Stomach (tissue), 9 donors: Measurements from ENCODE around the gene ZFP91. TPM values are rescaled to one million over a fixed set of nuclear protein-coding genes. Genes with fewer than 3 reads are reported as not detected.

Experiments
- DNase-seq, 2 donors: peaks; one replicate each; pipeline versions ENCODE4 v3.0.0 to v3.0.0-alpha.2; 2013 to 2019
- H3K27ac ChIP-seq, 5 donors: fragments of 200-600 bp in 4 of 5; sonication (generic) in 4 of 5; one replicate each; pipeline ENCODE4 v1.5.1; 2013 to 2019; ENCODE audit warnings: mild to moderate bottlenecking in 1 of 5, moderate library complexity in 1 of 5
- H3K27me3 ChIP-seq, 3 donors: fragments of 200-600 bp; sonication (generic); one replicate each; pipeline ENCODE4 v1.5.1; 2017 to 2019; ENCODE audit warnings: mixed run types in 1 of 3
- H3K36me3 ChIP-seq, 4 donors: fragments of 200-600 bp; sonication (generic); 1 replicate in 3 of 4; 2 replicates in 1 of 4; pipeline ENCODE4 v1.5.1; 2016 to 2019
- H3K4me1 ChIP-seq, 4 donors: fragments of 200-600 bp; sonication (generic); one replicate each; pipeline ENCODE4 v1.5.1; 2016 to 2019
- H3K4me3 ChIP-seq, 4 donors: fragments of 200-600 bp; sonication (generic) in 3 of 4; one replicate each; pipeline ENCODE4 v1.5.1; 2016 to 2019; ENCODE audit warnings: mild to moderate bottlenecking in 1 of 4
- H3K9me3 ChIP-seq, 4 donors: fragments of 200-600 bp; sonication (generic); one replicate each; pipeline ENCODE4 v1.5.1; 2016 to 2019
- EP300 ChIP-seq: sonication (generic); formaldehyde crosslinking; IDR thresholded peaks from one replicate; pipeline ENCODE4 v1.6.1; 2017; ENCODE audit warnings: antibody characterized with exemption
- POLR2A ChIP-seq, 4 donors: fragments of 450-650 bp; IDR thresholded peaks; one replicate each; pipeline ENCODE4 v1.6.1; 2016; ENCODE audit warnings: antibody characterized with exemption in 4 of 4, control low read depth in 2 of 4, mild to moderate bottlenecking in 1 of 4, moderate library complexity in 1 of 4
- POLR2AphosphoS5 ChIP-seq, 3 donors: sonication (generic); formaldehyde crosslinking; IDR thresholded peaks; one replicate each; pipeline ENCODE4 v1.6.1; 2016; ENCODE audit warnings: antibody characterized with exemption in 3 of 3
- WGBS, 5 donors: extraction: QIAGEN DNeasy Blood & Tissue Kit in 3 of 5; methylation state at CpG; one replicate each; pipeline versions ENCODE4 v1.1.5 to v1.1.7; 2013 to 2018; 5-methylcytosine and 5-hydroxymethylcytosine counted together
- intact Hi-C: fragments of 100-400 bp; cut with DNase I; formaldehyde crosslinking; loops from one replicate; pipeline ENCODE4 v1.15.1; 2023; ENCODE audit warnings: low total_unique reads
- polyA plus RNA-seq, 3 donors: library from polyadenylated mRNA; stranded (reverse); fragments of 200-250 nt; gene quantifications; one replicate each; pipeline ENCODE4 v1.2.3, GENCODE V29; 2013
- total RNA-seq, 5 donors: library from RNA; depleted of rRNA; stranded (reverse); fragments of >200 nt; gene quantifications; one replicate each; pipeline versions ENCODE4 v1.1.0 to v1.2.3, GENCODE V29; 2014 to 2016
- TF ChIP-seq, protein P1 (sequence below), 7 experiments: fragments of 450-650 bp in 4 of 7; fragments of 200-600 bp in 3 of 7; sonication (generic) in 3 of 7; IDR thresholded peaks; one replicate each; pipeline ENCODE4 v1.5.1; 2016 to 2019; ENCODE audit warnings: antibody characterized with exemption in 7 of 7, control low read depth in 2 of 7, mild to moderate bottlenecking in 1 of 7
- donor health status: healthy with polysubstance abuse.
- donor health status: Bipolar disorder and iron deficiency.
- donor health status: healthy.

The ZFP91 gene
- total and polyA plus RNA-seq, 8 donors = 9.4 to 67.6 (median 28.9) TPM

DNA sequence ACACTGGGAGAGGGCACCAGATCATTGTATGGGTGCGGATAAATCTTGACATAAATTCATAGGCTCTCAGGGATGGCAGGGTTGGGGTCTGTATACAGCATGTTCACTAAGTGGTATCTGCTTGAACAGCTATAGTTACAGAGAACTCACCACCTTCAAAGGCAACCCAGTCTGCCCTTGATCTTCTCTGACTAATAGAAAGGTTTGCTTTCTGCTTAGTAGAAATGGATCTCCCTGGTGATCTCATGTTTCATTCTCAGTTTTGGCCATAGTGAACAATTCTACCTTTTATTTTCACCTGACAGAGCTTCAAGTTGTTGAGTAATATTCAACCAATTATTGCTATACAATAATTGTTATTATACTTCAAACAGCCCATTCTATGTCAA, 76.0 kb downstream of the ZFP91 start:
- intact Hi-C loops = loop anchor here (10.0 kb wide), 1 partner anchor 130 kb away; no protein-coding TSS in a partner anchor
- DNase-seq = no peak
- no peaks in the 10 kb centered on the region for H3K36me3 ChIP-seq
- no peak overlapping the region for H3K4me3 ChIP-seq
- no peaks in the 10 kb centered on the region for H3K27me3 ChIP-seq
- H3K9me3 ChIP-seq = no peaks in the 10 kb centered on the region
- 89 to 100% (median 95%) methylated on average over 1 of the region's 1 CpG for WGBS, 5 donors
- TF ChIP-seq POLR2A (IDR thresholded peaks at IDR 0.05) = no peak
- no peak for TF ChIP-seq POLR2AphosphoS5 (IDR thresholded peaks at IDR 0.05)
- TF ChIP-seq, protein P1, sequence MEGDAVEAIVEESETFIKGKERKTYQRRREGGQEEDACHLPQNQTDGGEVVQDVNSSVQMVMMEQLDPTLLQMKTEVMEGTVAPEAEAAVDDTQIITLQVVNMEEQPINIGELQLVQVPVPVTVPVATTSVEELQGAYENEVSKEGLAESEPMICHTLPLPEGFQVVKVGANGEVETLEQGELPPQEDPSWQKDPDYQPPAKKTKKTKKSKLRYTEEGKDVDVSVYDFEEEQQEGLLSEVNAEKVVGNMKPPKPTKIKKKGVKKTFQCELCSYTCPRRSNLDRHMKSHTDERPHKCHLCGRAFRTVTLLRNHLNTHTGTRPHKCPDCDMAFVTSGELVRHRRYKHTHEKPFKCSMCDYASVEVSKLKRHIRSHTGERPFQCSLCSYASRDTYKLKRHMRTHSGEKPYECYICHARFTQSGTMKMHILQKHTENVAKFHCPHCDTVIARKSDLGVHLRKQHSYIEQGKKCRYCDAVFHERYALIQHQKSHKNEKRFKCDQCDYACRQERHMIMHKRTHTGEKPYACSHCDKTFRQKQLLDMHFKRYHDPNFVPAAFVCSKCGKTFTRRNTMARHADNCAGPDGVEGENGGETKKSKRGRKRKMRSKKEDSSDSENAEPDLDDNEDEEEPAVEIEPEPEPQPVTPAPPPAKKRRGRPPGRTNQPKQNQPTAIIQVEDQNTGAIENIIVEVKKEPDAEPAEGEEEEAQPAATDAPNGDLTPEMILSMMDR (IDR thresholded peaks at IDR 0.05) = no peak
- no peak for TF ChIP-seq EP300
- no peak overlapping the region for H3K27ac ChIP-seq
- peaks cover 0 to 8% (median 3%) of the 10 kb centered on the region in 4 donors for H3K4me1 ChIP-seq

DNA sequence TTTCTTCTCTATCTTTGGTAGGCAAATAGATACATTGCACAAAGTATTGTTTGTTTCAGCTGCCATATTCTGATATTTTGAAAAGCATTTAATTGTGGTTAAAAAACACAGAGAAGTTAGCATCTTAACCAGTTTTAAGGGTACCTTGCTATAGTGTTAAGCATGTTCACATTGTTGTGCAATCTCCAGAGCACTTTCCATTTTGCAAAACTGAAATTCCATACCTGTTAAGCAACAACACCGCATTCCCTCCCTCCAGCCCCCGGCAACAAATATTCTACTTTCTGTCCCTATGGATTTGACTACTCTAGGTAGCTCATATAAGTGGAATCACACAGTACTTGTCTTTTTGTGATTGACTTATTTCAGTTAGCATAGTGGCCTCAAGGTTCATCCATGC, 77.5 kb downstream of the ZFP91 start:
- WGBS, 5 donors = 91 to 98% (median 95%) methylated on average over 2 of the region's 2 CpGs
- intact Hi-C loops = loop anchor here (10.0 kb wide), 1 partner anchor 128 kb away; no protein-coding TSS in a partner anchor

DNA sequence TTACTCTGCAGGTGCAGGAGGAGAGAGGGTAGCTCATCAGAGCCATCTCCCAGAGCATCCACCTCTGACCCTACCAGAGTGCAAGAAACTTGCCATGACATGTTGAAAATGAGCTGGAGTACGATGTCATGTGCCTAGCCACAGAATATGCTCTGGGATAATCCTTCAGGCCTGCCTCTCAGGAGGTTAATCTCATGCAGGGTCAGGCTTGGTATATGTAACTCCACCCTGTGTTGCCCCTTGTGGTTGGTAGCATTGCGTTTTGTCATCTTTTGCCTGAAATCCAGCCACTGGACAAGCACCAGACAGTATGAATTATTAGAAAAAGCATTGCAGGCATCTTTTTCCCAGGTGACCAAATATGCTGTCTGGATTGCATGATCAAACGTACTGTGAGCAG, 79.8 kb downstream of the ZFP91 start:
- Histone ChIP-seq H3K27ac (no peak overlapping the region), H3K4me1 (peaks cover 0 to 8% (median 3%) of the 10 kb centered on the region in 4 donors), H3K27me3 (peaks cover 0 to 11% (median 0%) of the 10 kb centered on the region in 3 donors), H3K4me3 (no peak overlapping the region), H3K36me3 (no peaks in the 10 kb centered on the region), H3K9me3 (no peaks in the 10 kb centered on the region)
- TF ChIP-seq POLR2AphosphoS5 (IDR thresholded peaks at IDR 0.05) (no peak), EP300 (no peak), POLR2A (IDR thresholded peaks at IDR 0.05) (no peak)
- TF ChIP-seq, protein P1 (IDR thresholded peaks at IDR 0.05) = no peak
- 73 to 86% (median 80%) methylated on average over 3 of the region's 3 CpGs for WGBS, 5 donors
- intact Hi-C loops = loop anchor here (10.0 kb wide), 1 partner anchor 126 kb away; no protein-coding TSS in a partner anchor
- DNase-seq = no peak

More for the DNA sequence above, 77.5 kb downstream of the ZFP91 start:
- Histone ChIP-seq H3K36me3 (no peaks in the 10 kb centered on the region), H3K27ac (no peak overlapping the region), H3K27me3 (no peaks in the 10 kb centered on the region), H3K9me3 (no peaks in the 10 kb centered on the region), H3K4me1 (peaks cover 0 to 8% (median 3%) of the 10 kb centered on the region in 4 donors), H3K4me3 (no peak overlapping the region)
- TF ChIP-seq POLR2AphosphoS5 (IDR thresholded peaks at IDR 0.05) (no peak), EP300 (no peak), POLR2A (IDR thresholded peaks at IDR 0.05) (no peak)
- TF ChIP-seq, protein P1 (IDR thresholded peaks at IDR 0.05) = no peak
- no peak for DNase-seq

DNA sequence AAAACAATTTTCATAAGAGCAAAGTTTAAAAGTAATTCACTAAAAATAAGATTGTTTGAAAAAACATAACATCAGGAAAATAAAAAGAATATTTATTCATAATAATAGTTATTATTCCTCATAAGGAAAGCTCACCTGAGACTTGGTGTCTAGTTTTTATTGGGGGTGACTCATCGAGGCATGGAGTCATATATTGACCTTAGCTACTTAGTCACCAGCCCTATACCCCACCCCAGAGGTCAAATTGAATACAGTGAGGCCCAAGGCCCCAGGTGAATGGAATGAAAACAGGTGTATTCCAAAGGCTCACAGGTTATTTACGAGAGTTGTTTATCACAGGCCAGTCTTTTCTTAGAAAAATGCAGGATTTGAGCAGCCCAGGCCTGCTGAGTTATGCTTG, 80.5 kb downstream of the ZFP91 start:
- peaks cover 0 to 3% (median under 1%) of the 10 kb centered on the region in 4 donors for H3K4me1 ChIP-seq
- H3K27ac ChIP-seq = peak overlapping the region in 1 of 5 donors; percentile 38
- no peak for TF ChIP-seq POLR2AphosphoS5 (IDR thresholded peaks at IDR 0.05)
- TF ChIP-seq, protein P1 (IDR thresholded peaks at IDR 0.05) = no peak
- TF ChIP-seq EP300 = no peak
- no peak for TF ChIP-seq POLR2A (IDR thresholded peaks at IDR 0.05)
- H3K9me3 ChIP-seq = no peaks in the 10 kb centered on the region
- H3K4me3 ChIP-seq = no peak overlapping the region
- peak in 1 of 2 donors; percentile 56 for DNase-seq
- WGBS, 5 donors = 25 to 74% (median 36%) methylated on average over 2 of the region's 2 CpGs
- intact Hi-C loops = loop anchor here (10.0 kb wide), 1 partner anchor 125 kb away; no protein-coding TSS in a partner anchor
- peaks cover 0 to 19% (median 0%) of the 10 kb centered on the region in 3 donors for H3K27me3 ChIP-seq
- H3K36me3 ChIP-seq = no peaks in the 10 kb centered on the region
